ENCODE measurements around the gene CUL3. TPM values are rescaled to one million over a fixed set of nuclear protein-coding genes. Genes with fewer than 3 reads are reported as not detected.
"Not testable (repeated sequence)": the region's sequence is repeated elsewhere in the genome, so short reads cannot be mapped to it uniquely, and the experiment has no call there.

CUL3 gene
- total and polyA plus RNA-seq, 3 donors from 2014 or later = 184 to 442 (median 256) TPM

DNA sequence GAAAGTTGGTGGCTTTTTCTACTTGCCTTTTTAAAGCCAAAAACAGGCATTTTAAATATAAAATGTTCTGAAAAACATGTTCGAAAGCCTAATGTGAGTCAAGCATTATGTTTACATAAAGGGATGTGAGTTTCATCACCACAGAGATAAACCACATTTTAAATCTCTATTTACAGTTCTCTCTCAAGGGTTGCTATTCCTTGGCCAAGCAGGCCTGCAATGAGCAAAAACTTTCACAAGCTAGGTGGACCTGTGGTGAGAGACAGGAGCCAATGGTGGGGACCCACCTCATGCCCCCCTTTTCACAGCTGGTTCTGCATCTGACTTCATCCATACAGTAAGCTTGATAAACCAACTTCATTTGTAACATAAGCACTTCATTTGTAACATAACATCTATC, 65.1 kb downstream of the CUL3 start:
- Histone ChIP-seq H3K4me3 (no peak overlapping the region), H3K4me1 (no peaks in the 10 kb centered on the region), H3K27ac (no peak overlapping the region), H3K9me3 (no peaks in the 10 kb centered on the region), H3K27me3 (no peaks in the 10 kb centered on the region), H3K36me3 (ENCODE audit: low read depth, missing control alignments) (no peaks in the 10 kb centered on the region)
- TF ChIP-seq POLR2A (IDR thresholded peaks at IDR 0.05) = no peak
- TF ChIP-seq, protein P1, sequence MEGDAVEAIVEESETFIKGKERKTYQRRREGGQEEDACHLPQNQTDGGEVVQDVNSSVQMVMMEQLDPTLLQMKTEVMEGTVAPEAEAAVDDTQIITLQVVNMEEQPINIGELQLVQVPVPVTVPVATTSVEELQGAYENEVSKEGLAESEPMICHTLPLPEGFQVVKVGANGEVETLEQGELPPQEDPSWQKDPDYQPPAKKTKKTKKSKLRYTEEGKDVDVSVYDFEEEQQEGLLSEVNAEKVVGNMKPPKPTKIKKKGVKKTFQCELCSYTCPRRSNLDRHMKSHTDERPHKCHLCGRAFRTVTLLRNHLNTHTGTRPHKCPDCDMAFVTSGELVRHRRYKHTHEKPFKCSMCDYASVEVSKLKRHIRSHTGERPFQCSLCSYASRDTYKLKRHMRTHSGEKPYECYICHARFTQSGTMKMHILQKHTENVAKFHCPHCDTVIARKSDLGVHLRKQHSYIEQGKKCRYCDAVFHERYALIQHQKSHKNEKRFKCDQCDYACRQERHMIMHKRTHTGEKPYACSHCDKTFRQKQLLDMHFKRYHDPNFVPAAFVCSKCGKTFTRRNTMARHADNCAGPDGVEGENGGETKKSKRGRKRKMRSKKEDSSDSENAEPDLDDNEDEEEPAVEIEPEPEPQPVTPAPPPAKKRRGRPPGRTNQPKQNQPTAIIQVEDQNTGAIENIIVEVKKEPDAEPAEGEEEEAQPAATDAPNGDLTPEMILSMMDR (IDR thresholded peaks at IDR 0.05) = no peak
- DNase-seq = no peak
- 75 to 83% methylated on average over 1 of the region's 1 CpG for WGBS, 2 donors
- intact Hi-C loops (cut with DNase I; ENCODE audit: low total_unique reads) = no loop called here

DNA sequence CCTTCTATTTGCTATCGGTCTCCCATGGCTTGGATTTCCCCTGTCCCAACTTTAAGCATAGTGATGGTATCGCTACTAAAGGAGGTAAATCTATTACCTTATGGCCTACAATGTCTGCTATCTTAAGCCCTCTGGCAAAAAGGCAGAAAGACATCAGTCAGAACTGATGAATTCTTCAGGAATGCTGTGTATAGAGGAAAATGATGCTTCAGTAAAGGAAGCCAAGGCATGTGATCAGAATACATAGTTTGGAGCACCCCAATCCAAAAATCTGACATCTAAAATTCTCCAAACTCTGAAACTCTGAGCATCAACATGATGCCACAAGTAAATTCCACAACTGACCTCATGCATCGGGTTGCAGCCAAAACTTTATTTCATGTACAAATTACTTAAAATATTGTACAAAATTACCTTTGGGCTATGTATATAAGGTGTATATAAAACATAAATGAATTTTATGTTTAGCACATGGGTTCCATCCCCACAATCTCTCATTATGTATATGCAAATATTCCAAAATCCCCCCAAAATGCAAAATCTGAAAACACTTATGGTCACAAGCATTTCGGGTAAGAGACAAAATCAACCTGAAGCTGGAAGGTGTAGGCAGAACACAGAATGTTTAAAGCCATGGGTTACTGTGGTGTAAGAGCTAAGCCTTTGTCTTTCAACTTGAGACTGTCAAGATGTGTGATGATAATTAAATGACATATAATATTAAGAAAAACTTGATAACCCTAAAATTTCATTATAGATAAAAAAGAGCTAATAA, 66.2 kb downstream of the CUL3 start:
- Histone ChIP-seq H3K27me3 (no peaks in the 10 kb centered on the region), H3K36me3 (ENCODE audit: low read depth, missing control alignments) (no peaks in the 10 kb centered on the region), H3K9me3 (no peaks in the 10 kb centered on the region), H3K27ac (no peak overlapping the region), H3K4me3 (no peak overlapping the region), H3K4me1 (no peaks in the 10 kb centered on the region)
- DNase-seq = no peak
- TF ChIP-seq POLR2A (IDR thresholded peaks at IDR 0.05) = no peak
- TF ChIP-seq, protein P1 (IDR thresholded peaks at IDR 0.05) = no peak
- intact Hi-C loops (cut with DNase I; ENCODE audit: low total_unique reads) = no loop called here
- WGBS, 2 donors = 93 to 96% methylated on average over 4 of the region's 4 CpGs

GRCh38 chr2:224517963-224518362, 67.2 kb downstream of the CUL3 start:
- H3K4me1 ChIP-seq = no peaks in the 10 kb centered on the region
- intact Hi-C loops (cut with DNase I; ENCODE audit: low total_unique reads) = no loop called here
- 82 to 85% methylated on average over 2 of the region's 2 CpGs for WGBS, 2 donors

GRCh38 chr2:224516393-224516792, 68.8 kb downstream of the CUL3 start:
- H3K27ac ChIP-seq; H3K36me3 ChIP-seq (ENCODE audit: low read depth, missing control alignments); H3K4me1 ChIP-seq; H3K27me3 ChIP-seq; intact Hi-C loops (cut with DNase I; ENCODE audit: low total_unique reads); H3K4me3 ChIP-seq; DNase-seq; H3K9me3 ChIP-seq: not testable (repeated sequence)
- 94% methylated on average over 10 of the region's 10 CpGs for WGBS, 2 donors

More at GRCh38 chr2:224517963-224518362, 67.2 kb downstream of the CUL3 start:
- no peaks in the 10 kb centered on the region for H3K36me3 ChIP-seq (ENCODE audit: low read depth, missing control alignments)
- no peaks in the 10 kb centered on the region for H3K27me3 ChIP-seq
- H3K27ac ChIP-seq = no peak overlapping the region
- no peaks in the 10 kb centered on the region for H3K9me3 ChIP-seq
- no peak for TF ChIP-seq POLR2A (IDR thresholded peaks at IDR 0.05)
- TF ChIP-seq, protein P1 (IDR thresholded peaks at IDR 0.05) = no peak
- H3K4me3 ChIP-seq = no peak overlapping the region
- no peak for DNase-seq

- TF ChIP-seq, protein P1 (IDR thresholded peaks at IDR 0.05) = no peak
- TF ChIP-seq POLR2A (IDR thresholded peaks at IDR 0.05) = no peak
- Histone ChIP-seq H3K9me3 (no peaks in the 10 kb centered on the region), H3K4me1 (no peaks in the 10 kb centered on the region), H3K27me3 (no peaks in the 10 kb centered on the region), H3K27ac (no peak overlapping the region), H3K4me3 (no peak overlapping the region), H3K36me3 (ENCODE audit: low read depth, missing control alignments) (no peaks in the 10 kb centered on the region)
- 42 to 52% methylated on average over 3 of the region's 3 CpGs for WGBS, 2 donors
- intact Hi-C loops (cut with DNase I; ENCODE audit: low total_unique reads) = no loop called here
- no peak for DNase-seq
These were observed 71.2 kb downstream of the CUL3 start for GRCh38 chr2:224513991-224514390.
